C4-2B (cell line): ENCODE data around the gene ETS1.

Experiments
- H3K27ac ChIP-seq: fragments of 450-650 bp; 2 replicates; pipeline ENCODE4 v1.5.1; 2017
- ZFX ChIP-seq: fragments of 450-650 bp; IDR thresholded peaks from 2 replicates; pipeline ENCODE4 v1.6.1; 2017
- TF ChIP-seq, protein P1 (sequence below): fragments of 450-650 bp; conservative IDR thresholded peaks from 2 replicates; pipeline ENCODE4 v1.5.1; 2017; ENCODE audit warnings: mild to moderate bottlenecking

The ETS1 gene

DNA sequence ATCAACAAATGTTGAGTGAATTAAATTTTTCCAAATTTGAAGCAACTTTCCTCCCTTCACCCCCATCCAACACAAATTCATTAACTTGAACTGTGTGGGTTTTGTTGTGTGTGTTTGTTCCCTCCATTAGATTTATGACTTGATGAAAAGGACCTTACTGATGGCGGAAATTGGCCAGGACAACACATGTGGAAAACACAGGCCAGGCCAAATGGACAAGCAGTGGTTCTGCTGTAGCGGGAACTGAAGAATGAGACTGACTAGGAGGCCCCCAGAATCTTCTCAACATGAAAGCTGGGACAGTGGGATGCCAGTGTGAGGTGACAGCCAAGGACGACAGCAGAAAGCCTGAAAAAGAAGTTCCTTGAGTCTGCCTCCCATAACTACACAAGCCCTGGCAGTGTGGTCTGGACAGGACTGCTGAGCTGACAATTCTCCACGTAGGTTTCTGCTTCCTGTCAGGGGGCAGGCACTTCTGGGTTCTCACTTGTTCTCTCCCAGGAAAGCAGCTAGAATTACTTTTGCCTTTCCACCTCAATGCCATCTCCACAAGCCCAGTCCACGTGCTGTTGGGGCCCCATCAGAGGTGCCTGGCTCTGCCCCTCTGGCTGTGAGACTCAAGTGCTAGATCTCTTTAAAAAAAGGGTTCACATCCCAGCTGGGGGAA, 94.3 kb downstream of the ETS1 start:
- TF ChIP-seq ZFX: no peak
- H3K27ac ChIP-seq: no peak overlapping the region

DNA sequence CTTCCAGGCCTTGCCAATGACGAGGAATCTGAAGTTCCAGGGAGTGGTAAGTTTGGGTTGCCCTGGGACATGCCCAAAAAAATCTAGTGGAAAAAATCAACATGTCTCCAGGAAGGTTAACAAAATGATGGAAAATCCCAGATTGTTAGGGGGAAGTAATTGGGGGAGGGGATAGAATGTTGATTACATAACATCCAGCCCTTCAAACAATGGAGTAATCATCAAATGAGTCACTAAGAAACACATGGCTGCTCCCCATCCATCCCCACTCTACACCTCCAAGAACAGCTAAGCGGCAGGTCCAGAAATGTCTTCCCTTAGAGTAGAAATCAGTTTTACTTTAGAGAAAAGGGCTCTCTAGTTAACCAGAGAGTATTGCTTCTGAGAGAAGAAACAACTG, 94.9 kb downstream of the ETS1 start:
- no peak overlapping the region for H3K27ac ChIP-seq
- TF ChIP-seq, protein P1, sequence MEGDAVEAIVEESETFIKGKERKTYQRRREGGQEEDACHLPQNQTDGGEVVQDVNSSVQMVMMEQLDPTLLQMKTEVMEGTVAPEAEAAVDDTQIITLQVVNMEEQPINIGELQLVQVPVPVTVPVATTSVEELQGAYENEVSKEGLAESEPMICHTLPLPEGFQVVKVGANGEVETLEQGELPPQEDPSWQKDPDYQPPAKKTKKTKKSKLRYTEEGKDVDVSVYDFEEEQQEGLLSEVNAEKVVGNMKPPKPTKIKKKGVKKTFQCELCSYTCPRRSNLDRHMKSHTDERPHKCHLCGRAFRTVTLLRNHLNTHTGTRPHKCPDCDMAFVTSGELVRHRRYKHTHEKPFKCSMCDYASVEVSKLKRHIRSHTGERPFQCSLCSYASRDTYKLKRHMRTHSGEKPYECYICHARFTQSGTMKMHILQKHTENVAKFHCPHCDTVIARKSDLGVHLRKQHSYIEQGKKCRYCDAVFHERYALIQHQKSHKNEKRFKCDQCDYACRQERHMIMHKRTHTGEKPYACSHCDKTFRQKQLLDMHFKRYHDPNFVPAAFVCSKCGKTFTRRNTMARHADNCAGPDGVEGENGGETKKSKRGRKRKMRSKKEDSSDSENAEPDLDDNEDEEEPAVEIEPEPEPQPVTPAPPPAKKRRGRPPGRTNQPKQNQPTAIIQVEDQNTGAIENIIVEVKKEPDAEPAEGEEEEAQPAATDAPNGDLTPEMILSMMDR: no peak
- TF ChIP-seq ZFX: no peak

DNA sequence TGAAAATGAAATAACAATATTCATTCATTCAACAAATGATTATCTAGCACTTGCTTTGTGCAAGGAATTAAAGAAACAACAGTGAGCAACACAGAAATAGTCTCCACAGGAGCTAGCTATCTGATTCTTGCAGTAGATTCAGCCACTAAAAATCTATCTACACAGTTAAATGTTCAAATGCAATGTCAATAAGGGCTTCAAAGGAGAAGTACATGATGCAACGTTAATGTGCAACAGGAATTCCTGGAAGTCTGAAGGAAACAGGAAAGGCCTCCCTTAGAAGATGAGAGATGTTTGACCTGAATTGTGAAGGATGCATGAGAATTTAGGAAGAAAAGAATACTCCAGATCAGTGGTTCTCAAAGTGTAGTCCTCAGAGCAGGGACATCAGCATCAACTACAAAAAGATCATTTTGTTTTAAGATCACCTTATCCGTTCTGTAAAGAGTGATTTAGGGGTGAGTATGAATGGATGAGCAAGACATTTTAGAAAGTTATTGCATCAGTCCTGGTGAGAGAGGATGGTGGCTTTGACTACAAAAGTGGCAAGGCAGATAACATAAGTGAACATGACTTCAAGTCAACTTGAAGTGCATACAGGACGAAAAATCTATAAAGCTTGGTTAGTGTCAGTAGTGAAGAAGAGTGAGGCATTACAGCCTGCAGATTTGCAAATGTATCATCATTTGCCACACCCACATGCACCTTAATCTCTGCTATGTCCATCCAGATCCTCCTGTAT, 96.0 kb downstream of the ETS1 start:
- no peak overlapping the region for H3K27ac ChIP-seq
- TF ChIP-seq, protein P1: no peak
- no peak for TF ChIP-seq ZFX

DNA sequence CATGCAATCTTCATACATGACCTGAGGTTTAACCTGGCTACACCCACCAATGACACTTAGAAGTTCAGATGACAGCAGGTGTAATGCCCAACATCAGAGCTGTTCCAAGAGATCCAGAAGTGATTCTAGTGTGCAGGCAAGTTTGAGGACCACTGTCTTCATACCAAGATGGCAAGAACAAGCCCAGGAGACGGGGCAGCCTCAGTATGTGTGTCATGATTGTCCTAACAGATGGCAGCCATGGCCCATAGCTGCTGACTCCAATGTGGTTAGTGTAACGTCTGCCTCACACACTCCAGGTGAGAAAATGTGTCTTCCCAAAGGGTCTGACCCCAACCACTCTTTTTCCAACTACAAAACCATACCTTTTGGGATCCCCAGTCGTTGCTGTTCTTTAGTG, 97.3 kb downstream of the ETS1 start:
- TF ChIP-seq, protein P1: no peak
- TF ChIP-seq ZFX: no peak
- H3K27ac ChIP-seq: no peak overlapping the region

DNA sequence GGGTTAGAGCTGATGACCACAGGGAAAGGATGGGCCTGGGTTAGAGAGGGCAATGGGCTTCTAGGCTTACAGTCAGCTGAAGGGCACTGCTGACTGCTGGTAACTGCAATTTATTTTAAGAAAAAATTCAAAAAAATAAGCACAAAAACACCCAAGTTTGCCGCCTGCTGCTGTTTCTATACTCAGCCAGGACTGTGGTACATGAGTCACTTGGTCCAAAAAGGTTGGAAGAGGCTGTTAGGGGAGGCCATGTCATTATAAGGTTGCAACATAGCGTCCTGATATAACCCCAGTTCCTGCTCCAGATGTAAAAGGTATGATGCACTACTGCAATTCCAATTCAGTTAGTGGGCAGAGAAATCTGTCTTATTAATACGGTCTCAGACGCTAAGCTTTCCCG, 98.9 kb downstream of the ETS1 start:
- TF ChIP-seq, protein P1: no peak
- TF ChIP-seq ZFX: no peak
- no peak overlapping the region for H3K27ac ChIP-seq

DNA sequence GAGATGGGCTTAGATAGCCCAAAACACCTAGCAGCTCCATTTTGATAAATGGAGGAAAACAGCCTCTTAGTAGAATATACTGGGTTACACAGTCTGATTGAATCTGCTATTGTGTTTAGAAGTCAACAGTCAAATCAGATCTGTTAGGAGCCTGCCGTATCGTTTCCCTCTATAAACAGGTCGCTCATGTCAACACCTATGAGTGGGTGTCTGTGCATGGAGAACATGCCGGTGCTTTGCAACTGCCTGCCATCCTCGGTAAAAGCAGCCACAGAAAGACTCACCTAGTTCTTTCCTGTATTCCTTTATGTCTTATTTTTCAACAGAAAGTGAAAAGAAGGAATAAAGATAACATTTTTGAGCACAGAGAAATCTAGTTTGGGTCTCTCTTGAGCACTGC, 99.4 kb downstream of the ETS1 start:
- TF ChIP-seq ZFX: no peak
- TF ChIP-seq, protein P1: no peak
- no peak overlapping the region for H3K27ac ChIP-seq

DNA sequence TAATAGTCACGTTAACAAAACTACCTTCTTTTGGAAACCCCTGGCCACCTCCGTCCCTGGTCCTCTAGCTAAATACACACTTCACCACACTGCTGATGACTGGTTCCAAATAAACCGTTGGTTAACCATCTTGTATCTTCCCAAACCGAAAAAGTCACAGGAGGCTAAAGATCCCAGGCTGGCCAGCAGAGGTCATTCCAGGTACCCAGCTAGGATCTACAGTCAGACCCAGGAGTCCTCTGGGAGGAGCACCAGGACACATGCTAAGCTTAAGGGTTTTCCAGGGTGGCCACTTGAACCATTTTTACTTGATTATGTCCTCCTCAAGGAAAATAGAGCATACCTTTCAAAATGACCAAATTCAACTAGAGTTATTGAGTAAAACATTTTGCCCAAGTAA, 103.2 kb downstream of the ETS1 start:
- TF ChIP-seq ZFX: no peak
- TF ChIP-seq, protein P1: peak; percentile 49
- H3K27ac ChIP-seq: no peak overlapping the region
